Activated naive CD4-positive, alpha-beta T cell treated with anti-CD3 and anti-CD28 coated beads, Interleukin-2, amount 50 U/mL, for 72 hours (primary cell): ENCODE measurements around the gene HOXC11. TPM values are rescaled to one million over a fixed set of nuclear protein-coding genes. Genes with fewer than 3 reads are reported as not detected.

Experiments used
- ATAC-seq, 2 donors: fragments of 150-1000 bp; cut with Tn5 transposase; 2 replicates each; pipeline ENCODE4 v1.10.0; 2021; ENCODE audit warnings: mild to moderate bottlenecking in 2 of 2, moderate library complexity in 2 of 2
- DNase-seq, 2 donors: peaks; one replicate each; pipeline ENCODE4 v3.0.0; 2021 to 2022; ENCODE audit warnings: low spot score in 2 of 2
- H3K27ac Mint-ChIP-seq, 2 donors: one replicate each; pipeline ENCODE4 v1.8.0; 2022; ENCODE audit warnings: mild to moderate bottlenecking in 2 of 2, mixed read lengths in 2 of 2
- H3K36me3 Mint-ChIP-seq, 2 donors: one replicate each; pipeline ENCODE4 v1.8.0; 2022; ENCODE audit warnings: mixed read lengths in 2 of 2
- H3K9me3 Mint-ChIP-seq, 2 donors: one replicate each; pipeline ENCODE4 v1.8.0; 2022; ENCODE audit warnings: mixed read lengths in 2 of 2
- total RNA-seq, 2 donors: library from RNA; stranded (reverse); gene quantifications; one replicate each; pipeline ENCODE4 v1.2.3, GENCODE V29; 2022

HOXC11 gene
- total RNA-seq, 2 donors from 2014 or later, result not detected

DNA sequence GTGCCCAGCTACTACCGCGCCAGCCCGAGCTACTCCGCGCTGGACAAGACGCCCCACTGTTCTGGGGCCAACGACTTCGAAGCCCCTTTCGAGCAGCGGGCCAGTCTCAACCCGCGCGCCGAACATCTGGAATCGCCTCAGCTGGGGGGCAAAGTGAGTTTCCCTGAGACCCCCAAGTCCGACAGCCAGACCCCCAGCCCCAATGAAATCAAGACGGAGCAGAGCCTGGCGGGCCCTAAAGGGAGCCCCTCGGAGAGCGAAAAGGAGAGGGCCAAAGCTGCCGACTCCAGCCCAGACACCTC, 12.7 kb downstream of the HOXC11 start:
- H3K9me3 Mint-ChIP-seq, result no peaks in the 10 kb centered on the region
- no peak overlapping the region for H3K27ac Mint-ChIP-seq
- ATAC-seq (no peak), DNase-seq (no peak)
- H3K36me3 Mint-ChIP-seq, result peaks cover 0 to 10% of the 10 kb centered on the region in 2 donors

DNA sequence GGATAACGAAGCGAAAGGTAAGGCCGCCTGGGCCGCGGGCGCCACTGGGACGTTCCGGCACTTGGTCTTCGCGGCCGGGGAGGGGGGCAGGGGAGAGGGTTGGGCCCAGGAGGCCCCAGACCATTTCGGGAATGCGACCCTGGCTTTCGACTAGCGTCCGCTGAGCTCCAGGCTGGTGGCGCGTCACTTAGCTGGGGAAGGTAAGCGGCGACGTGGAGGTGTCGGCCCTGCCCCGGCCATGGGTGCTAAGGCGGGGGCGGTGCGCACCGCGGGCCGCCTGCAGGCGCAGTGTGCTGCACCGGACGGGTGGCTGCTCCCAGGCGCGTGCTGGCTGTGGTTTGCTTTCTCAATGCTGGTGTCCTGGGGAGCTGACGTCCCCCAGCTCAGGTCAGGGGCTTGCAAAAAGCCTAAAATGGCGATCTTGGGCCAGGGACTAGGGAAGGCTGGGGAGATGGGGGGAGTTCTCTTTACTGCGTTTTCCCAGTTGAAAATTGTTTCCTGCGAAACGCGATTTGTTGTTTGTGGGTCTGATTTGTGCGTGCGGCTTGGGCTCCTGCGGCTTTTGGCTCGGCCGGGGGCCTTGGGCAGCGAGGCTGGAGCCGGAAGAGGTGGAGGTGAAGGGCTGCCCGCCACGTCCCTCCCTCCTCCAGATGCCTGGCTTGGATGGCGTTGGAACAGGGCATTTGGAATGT, 13.2 kb downstream of the HOXC11 start:
- H3K9me3 Mint-ChIP-seq, result no peaks in the 10 kb centered on the region
- DNase-seq, result no peak
- no peak overlapping the region for H3K27ac Mint-ChIP-seq
- H3K36me3 Mint-ChIP-seq, result peaks cover 0 to 10% of the 10 kb centered on the region in 2 donors
- peak in 1 of 2 donors; percentile 41 for ATAC-seq

- Mint-ChIP-seq H3K27ac (no peak overlapping the region), H3K36me3 (peaks cover 0 to 10% of the 10 kb centered on the region in 2 donors), H3K9me3 (no peaks in the 10 kb centered on the region)
- DNase-seq, result no peak
- no peak for ATAC-seq
Measured at GRCh38 chr12:53986686-53987483, 14.0 kb downstream of the HOXC11 start.

- no peak for ATAC-seq
- peaks cover 0 to 10% of the 10 kb centered on the region in 2 donors for H3K36me3 Mint-ChIP-seq
- no peaks in the 10 kb centered on the region for H3K9me3 Mint-ChIP-seq
- H3K27ac Mint-ChIP-seq, result no peak overlapping the region
- DNase-seq, result no peak
Measured at GRCh38 chr12:53987787-53988230, 14.9 kb downstream of the HOXC11 start.

DNA sequence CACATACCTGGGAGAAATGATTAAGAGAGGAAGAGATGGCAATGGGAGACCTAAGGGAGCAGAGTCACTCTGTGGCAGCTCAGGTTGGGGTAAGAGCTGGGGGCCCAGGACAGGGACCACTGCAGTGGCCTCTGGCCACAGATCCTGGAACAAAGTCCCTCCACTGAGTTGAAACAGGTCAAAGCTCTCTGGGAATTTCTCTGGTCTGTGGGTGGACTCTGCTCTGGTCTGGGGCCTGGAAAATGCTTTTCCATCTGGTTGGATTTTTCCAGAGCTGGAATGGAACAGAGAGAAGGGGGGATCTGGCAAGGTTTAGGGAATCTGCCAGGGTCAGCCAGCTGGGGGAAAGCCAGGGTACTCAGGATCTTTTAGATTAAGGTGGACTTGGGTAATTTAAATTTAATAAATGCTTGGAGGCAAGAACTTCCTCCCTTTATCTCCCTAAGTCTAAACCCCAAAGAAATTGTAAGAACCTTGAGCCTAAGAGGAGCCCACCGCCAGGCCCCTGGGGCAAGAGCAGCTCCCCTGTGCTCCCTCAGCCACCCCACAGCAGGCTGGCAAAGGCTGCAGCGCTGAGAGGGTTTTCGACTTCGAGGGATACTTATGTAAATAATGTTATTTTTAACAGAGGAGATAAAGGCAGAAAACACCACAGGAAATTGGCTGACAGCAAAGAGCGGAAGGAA, 15.8 kb downstream of the HOXC11 start:
- DNase-seq (no peak), ATAC-seq (no peak)
- Mint-ChIP-seq H3K9me3 (no peaks in the 10 kb centered on the region), H3K27ac (no peak overlapping the region), H3K36me3 (peaks cover 6 to 10% of the 10 kb centered on the region in 2 donors)

DNA sequence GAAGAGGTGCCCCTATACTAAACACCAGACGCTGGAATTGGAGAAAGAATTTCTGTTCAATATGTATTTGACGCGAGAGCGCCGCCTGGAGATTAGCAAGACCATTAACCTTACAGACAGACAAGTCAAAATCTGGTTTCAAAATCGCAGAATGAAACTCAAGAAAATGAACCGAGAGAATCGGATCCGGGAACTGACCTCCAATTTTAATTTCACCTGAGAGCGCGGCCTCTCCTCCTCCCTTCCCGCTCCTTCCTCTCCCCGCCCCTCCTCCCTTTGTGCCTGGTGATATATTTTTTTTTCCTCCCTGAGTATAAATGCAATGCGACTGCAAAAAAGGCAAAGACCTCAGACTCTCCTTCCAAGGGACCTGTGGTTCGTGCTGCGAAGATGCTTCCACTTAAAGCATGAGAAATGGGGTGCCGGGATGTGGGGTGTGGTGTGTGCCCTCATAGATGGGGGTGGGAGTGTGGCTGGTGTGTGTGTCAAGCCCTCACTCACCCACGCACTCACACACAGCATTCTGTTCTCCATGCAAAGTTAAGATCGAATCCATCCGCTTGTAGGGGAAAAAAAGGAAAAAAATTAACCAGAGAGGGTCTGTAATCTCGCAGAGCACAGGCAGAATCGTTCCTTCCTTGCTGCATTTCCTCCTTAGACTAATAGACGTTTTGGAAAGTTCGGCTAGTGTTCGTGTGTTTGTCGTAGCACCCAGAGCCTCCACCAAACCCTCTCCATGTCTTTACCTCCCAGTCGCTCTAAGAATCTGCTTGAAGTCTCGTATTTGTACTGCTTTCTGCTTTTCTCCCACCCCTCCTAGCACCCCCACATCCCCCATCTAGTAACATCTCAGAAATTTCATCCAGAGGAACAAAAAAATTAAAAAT, 16.5 kb downstream of the HOXC11 start:
- peak in 1 of 2 donors; percentile 39 for ATAC-seq
- no peaks in the 10 kb centered on the region for H3K9me3 Mint-ChIP-seq
- H3K27ac Mint-ChIP-seq, result no peak overlapping the region
- no peak for DNase-seq
- peaks cover 10 to 12% of the 10 kb centered on the region in 2 donors for H3K36me3 Mint-ChIP-seq

GRCh38 chr12:53990311-53991076, 17.6 kb downstream of the HOXC11 start:
- ATAC-seq (no peak), DNase-seq (no peak)
- Mint-ChIP-seq H3K36me3 (peaks cover 10 to 18% of the 10 kb centered on the region in 2 donors), H3K27ac (no peak overlapping the region), H3K9me3 (no peaks in the 10 kb centered on the region)

DNA sequence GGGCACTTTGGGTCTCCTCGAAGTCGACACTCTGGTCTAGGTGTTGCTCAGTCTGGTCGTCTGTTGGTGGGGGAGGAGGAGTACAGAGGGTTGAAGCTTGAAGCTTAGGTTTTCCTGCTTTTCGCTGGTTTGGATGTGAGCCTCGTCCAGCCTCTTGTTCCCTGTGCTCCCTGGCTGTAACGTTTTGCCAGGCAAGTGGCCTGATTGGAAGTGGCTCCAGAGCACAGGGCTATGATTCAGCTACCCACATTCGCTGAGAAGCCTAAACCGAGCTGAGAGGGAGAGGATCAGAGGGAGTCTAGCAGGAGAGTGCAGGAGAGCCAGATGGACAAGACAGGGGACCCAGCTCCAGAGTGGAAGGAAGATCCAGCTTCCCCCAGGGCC, 18.1 kb downstream of the HOXC11 start:
- ATAC-seq, result no peak
- no peak overlapping the region for H3K27ac Mint-ChIP-seq
- peaks cover 10 to 18% of the 10 kb centered on the region in 2 donors for H3K36me3 Mint-ChIP-seq
- no peak for DNase-seq
- H3K9me3 Mint-ChIP-seq, result no peaks in the 10 kb centered on the region

- peaks cover 0 to 18% of the 10 kb centered on the region in 2 donors for H3K36me3 Mint-ChIP-seq
- H3K27ac Mint-ChIP-seq, result no peak overlapping the region
- DNase-seq (no peak), ATAC-seq (no peak)
- H3K9me3 Mint-ChIP-seq, result no peaks in the 10 kb centered on the region
Measured at GRCh38 chr12:53992377-53992889, 19.5 kb downstream of the HOXC11 start.

DNA sequence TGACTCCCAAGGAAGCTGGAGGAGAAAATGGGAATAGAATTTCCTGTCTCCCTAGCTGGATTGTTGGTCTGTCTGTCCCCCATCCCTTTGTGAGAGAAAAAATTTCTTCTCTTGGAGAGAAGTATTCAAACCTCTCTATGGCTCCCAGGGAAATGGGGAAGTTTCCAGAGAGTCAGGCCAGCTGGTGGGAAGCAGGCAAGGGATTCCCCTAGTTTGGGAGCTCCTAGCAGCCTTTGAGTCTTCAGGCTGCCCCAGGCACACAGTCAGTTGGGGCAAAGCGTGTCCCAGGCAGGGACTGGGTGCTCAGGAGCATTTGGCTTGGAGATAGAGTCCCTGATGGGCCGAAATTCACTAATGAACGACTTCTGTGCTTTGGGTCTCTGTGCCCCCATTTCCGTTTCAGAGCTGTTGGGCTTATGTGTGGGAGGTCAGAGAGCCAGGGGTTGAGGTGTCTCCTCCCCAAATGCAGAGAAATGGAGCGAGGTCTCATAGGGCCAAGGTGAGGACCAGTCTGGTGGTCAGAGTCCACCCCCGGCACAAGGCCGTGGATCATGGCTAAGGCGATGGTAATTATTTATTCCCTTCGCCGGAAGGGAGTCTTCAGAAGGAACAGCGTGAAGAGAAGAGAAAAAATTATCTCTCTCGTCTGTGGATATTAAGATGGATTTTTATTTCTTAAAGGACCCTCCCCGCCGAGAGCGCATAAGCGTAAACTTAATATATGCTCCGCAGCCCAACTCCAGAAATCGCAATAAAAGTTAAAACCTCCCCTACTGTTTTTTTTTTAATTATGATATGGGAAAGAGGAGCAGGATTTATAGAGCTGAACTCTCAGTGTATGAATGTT, 20.5 kb downstream of the HOXC11 start:
- ATAC-seq (no peak), DNase-seq (no peak)
- Mint-ChIP-seq H3K27ac (no peak overlapping the region), H3K9me3 (no peaks in the 10 kb centered on the region), H3K36me3 (peaks cover 0 to 18% of the 10 kb centered on the region in 2 donors)

DNA sequence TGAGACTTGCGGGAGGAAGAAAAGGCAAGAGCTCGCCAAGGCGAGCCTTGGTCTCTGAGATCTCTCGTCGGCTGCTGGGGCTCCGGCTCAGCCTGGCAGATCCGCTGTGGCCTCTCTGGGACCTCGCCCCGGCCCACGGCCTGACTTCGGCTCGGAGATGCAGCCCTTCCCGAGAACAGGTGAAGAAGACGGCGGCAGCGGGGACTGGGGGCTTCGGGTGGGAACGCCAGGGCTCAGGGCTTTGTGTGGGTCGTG, 21.0 kb downstream of the HOXC11 start:
- Mint-ChIP-seq H3K9me3 (no peaks in the 10 kb centered on the region), H3K27ac (no peak overlapping the region), H3K36me3 (peaks cover 0 to 18% of the 10 kb centered on the region in 2 donors)
- ATAC-seq (no peak), DNase-seq (no peak)

- DNase-seq (no peak), ATAC-seq (no peak)
- Mint-ChIP-seq H3K36me3 (peaks cover 0 to 18% of the 10 kb centered on the region in 2 donors), H3K9me3 (no peaks in the 10 kb centered on the region), H3K27ac (no peak overlapping the region)
Measured at GRCh38 chr12:53994264-53995001, 21.5 kb downstream of the HOXC11 start.

- peaks cover 0 to 18% of the 10 kb centered on the region in 2 donors for H3K36me3 Mint-ChIP-seq
- H3K27ac Mint-ChIP-seq, result no peak overlapping the region
- DNase-seq (no peak), ATAC-seq (peak in 1 of 2 donors; percentile 14)
- no peaks in the 10 kb centered on the region for H3K9me3 Mint-ChIP-seq
Measured at GRCh38 chr12:53995002-53995377, 22.1 kb downstream of the HOXC11 start.

GRCh38 chr12:53995378-53996239, 22.7 kb downstream of the HOXC11 start:
- no peak for DNase-seq
- H3K9me3 Mint-ChIP-seq, result no peaks in the 10 kb centered on the region
- H3K36me3 Mint-ChIP-seq, result peaks cover 0 to 18% of the 10 kb centered on the region in 2 donors

More at GRCh38 chr12:53995378-53996239, 22.7 kb downstream of the HOXC11 start:
- no peak overlapping the region for H3K27ac Mint-ChIP-seq
- peak; percentile 41 to 53 for ATAC-seq
